Endothelial cell of umbilical vein (primary cell): Measurements from ENCODE around the gene CYP2A13.

ENCODE experiments used
- CTCF ChIP-seq, 2 donors: IDR thresholded peaks; 1 replicate in 1 of 2; 2 replicates in 1 of 2; pipeline ENCODE4 v1.5.1; 2011; ENCODE audit warnings: low read length in 2 of 2, mild to moderate bottlenecking in 2 of 2, moderate library complexity in 2 of 2, control low read depth in 1 of 2, inconsistent platforms in 1 of 2, low read depth in 1 of 2; ENCODE audit not compliant: insufficient read depth in 1 of 2; ENCODE audit errors: extremely low read depth in 1 of 2
- EZH2 ChIP-seq: IDR thresholded peaks from 2 replicates; pipeline ENCODE4 v1.6.1; 2012; ENCODE audit warnings: borderline replicate concordance, low read depth, mild to moderate bottlenecking, moderate library complexity, low read length, inconsistent platforms; ENCODE audit not compliant: severe bottlenecking
- FOS ChIP-seq: IDR thresholded peaks from 2 replicates; pipeline ENCODE4 v1.6.1; 2011; ENCODE audit warnings: mild to moderate bottlenecking, low read length, moderate library complexity, borderline replicate concordance; ENCODE audit not compliant: insufficient read depth
- MYC ChIP-seq: IDR thresholded peaks from one replicate; pipeline ENCODE4 v1.6.1; 2011; ENCODE audit warnings: mild to moderate bottlenecking, low read depth, low read length
- POLR2A ChIP-seq: IDR thresholded peaks from 2 replicates; pipeline ENCODE4 v1.6.1; 2012; ENCODE audit warnings: low read depth, mild to moderate bottlenecking, control low read depth, low read length
- POLR2AphosphoS5 ChIP-seq: IDR thresholded peaks from 2 replicates; pipeline ENCODE4 v1.6.1; 2012; ENCODE audit warnings: low read depth, mild to moderate bottlenecking, control low read depth, low read length, moderate library complexity; ENCODE audit not compliant: insufficient read depth

DNA sequence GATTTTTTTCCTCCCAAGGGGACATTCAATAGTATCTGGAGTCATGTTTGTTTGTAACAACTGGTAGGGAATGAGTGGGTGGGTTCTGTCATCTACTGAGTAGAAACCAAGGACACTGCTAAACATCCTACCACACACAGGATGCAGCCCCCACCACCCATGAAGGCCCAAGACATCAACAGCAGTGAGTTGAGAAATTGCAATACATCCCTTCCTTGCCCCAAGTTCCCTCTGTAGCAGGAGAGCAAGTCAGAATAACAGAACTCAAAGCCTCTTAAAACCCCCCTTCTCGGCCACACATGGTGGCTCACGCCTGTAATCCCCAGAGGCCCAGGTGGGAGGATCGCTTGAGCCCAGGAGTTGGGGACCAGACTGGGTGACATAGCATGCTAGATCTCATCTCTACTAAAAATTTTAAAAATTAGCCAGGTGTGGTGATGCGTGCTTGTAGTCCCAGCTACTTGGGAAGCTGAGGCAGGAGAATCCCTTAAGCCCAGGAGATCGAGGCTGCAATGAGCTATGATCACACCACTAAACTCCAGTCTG is 23.6 kb downstream of the CYP2A13 start:
- no peak for TF ChIP-seq CTCF (IDR thresholded peaks at IDR 0.05; ENCODE audit: extremely low read depth in 1 of 2, insufficient read depth in 1 of 2, low read depth in 1 of 2, low read length in 2 of 2)
- TF ChIP-seq POLR2AphosphoS5: no peak
- TF ChIP-seq POLR2A: no peak
- no peak for TF ChIP-seq EZH2
- TF ChIP-seq MYC: no peak
- TF ChIP-seq FOS: no peak
